ENCODE measurements around the gene CXCL17.

GRCh38 chr19:42459926-42460325 lies 17.2 kb upstream of the CXCL17 start:
- TF ChIP-seq POLR2A (IDR thresholded peaks at IDR 0.05; ENCODE audit: low read depth, low read length) (no peak), TAF1 (IDR thresholded peaks at IDR 0.05; ENCODE audit: low read depth, low read length) (no peak), POLR2AphosphoS5 (IDR thresholded peaks at IDR 0.05; ENCODE audit: low read depth, low read length) (no peak), SPI1 (IDR thresholded peaks at IDR 0.05; ENCODE audit: low read depth, low read length) (no peak), PAX5 (IDR thresholded peaks at IDR 0.05; ENCODE audit: insufficient read depth, low read length, severe bottlenecking) (no peak), POU2F2 (IDR thresholded peaks at IDR 0.05; ENCODE audit: low read depth, low read length) (no peak)

Measured in GM12891 (cell line).